Liver (tissue), 9 donors: ENCODE results near the gene MIPEP. TPM values are rescaled to one million over a fixed set of nuclear protein-coding genes. Genes with fewer than 3 reads are reported as not detected.

ENCODE experiments used
- DNase-seq: peaks from one replicate; pipeline ENCODE4 v3.0.0-alpha.2; 2017; ENCODE audit warnings: low spot score
- H3K27ac ChIP-seq, 2 donors: one replicate each; pipeline ENCODE4 v1.7.0; 2013; ENCODE audit warnings: inconsistent platforms in 2 of 2, low read length in 2 of 2, control low read depth in 1 of 2, low read depth in 1 of 2, mild to moderate bottlenecking in 1 of 2
- H3K27me3 ChIP-seq, 4 donors: one replicate each; pipeline versions ENCODE4 v1.6.1 to v1.7.0; 2013; ENCODE audit warnings: low read length in 3 of 4, inconsistent platforms in 1 of 4, mild to moderate bottlenecking in 1 of 4, moderate library complexity in 1 of 4; ENCODE audit not compliant: control insufficient read depth in 4 of 4, insufficient read depth in 4 of 4
- H3K36me3 ChIP-seq, 4 donors: one replicate each; pipeline versions ENCODE4 v1.6.1 to v1.7.0; 2013; ENCODE audit warnings: low read length in 3 of 4, mild to moderate bottlenecking in 3 of 4, low read depth in 1 of 4, moderate library complexity in 1 of 4; ENCODE audit not compliant: control insufficient read depth in 4 of 4, insufficient read depth in 3 of 4
- H3K4me1 ChIP-seq, 4 donors: one replicate each; pipeline versions ENCODE4 v1.6.1 to v1.7.0; 2013; ENCODE audit warnings: low read length in 3 of 4, mild to moderate bottlenecking in 3 of 4, moderate library complexity in 1 of 4; ENCODE audit not compliant: control insufficient read depth in 4 of 4, insufficient read depth in 4 of 4
- H3K4me3 ChIP-seq, 3 donors: one replicate each; pipeline versions ENCODE4 v1.6.1 to v1.7.0; 2013; ENCODE audit warnings: low read length in 3 of 3, control low read depth in 1 of 3, low read depth in 1 of 3, mild to moderate bottlenecking in 1 of 3
- H3K9ac ChIP-seq, 2 donors: one replicate each; pipeline ENCODE4 v1.7.0; 2013; ENCODE audit warnings: low read length in 2 of 2, mild to moderate bottlenecking in 2 of 2, moderate library complexity in 2 of 2, control low read depth in 1 of 2, low read depth in 1 of 2
- H3K9me3 ChIP-seq, 4 donors: one replicate each; pipeline versions ENCODE4 v1.6.1 to v1.7.0; 2013; ENCODE audit warnings: low read length in 3 of 4; ENCODE audit not compliant: control insufficient read depth in 4 of 4
- CTCF ChIP-seq: fragments of 150-350 bp; IDR thresholded peaks from 2 replicates; pipeline ENCODE4 v1.5.1; 2017; ENCODE audit warnings: improper control_type of control experiment, low read depth, low read length; ENCODE audit not compliant: missing input control
- EGR1 ChIP-seq, 2 donors: IDR thresholded peaks; 2 replicates each; pipeline ENCODE4 v1.6.1; 2016 to 2018; ENCODE audit warnings: antibody characterized with exemption in 2 of 2, low read depth in 2 of 2
- FOXA1 ChIP-seq: IDR thresholded peaks from 2 replicates; pipeline ENCODE4 v1.6.1; 2016; ENCODE audit warnings: antibody characterized with exemption
- FOXA2 ChIP-seq: IDR thresholded peaks from 2 replicates; pipeline ENCODE4 v1.6.1; 2016; ENCODE audit warnings: antibody characterized with exemption
- GABPA ChIP-seq, 2 donors: IDR thresholded peaks in 1 of 2; conservative IDR thresholded peaks in 1 of 2; 2 replicates each; pipeline ENCODE4 v1.6.1; 2016; ENCODE audit warnings: antibody characterized with exemption in 2 of 2, mild to moderate bottlenecking in 1 of 2, moderate library complexity in 1 of 2
- HNF4A ChIP-seq, 2 donors: conservative IDR thresholded peaks; 2 replicates each; pipeline ENCODE4 v1.6.1; 2016; ENCODE audit warnings: antibody characterized with exemption in 2 of 2, mild to moderate bottlenecking in 2 of 2
- HNF4G ChIP-seq: IDR thresholded peaks from 2 replicates; pipeline ENCODE4 v1.6.1; 2016; ENCODE audit warnings: antibody characterized with exemption
- JUND ChIP-seq, 2 donors: IDR thresholded peaks; 2 replicates each; pipeline ENCODE4 v1.6.1; 2016; ENCODE audit warnings: antibody characterized with exemption in 2 of 2
- RAD21 ChIP-seq, 2 donors: IDR thresholded peaks; 2 replicates each; pipeline ENCODE4 v1.6.1; 2016; ENCODE audit warnings: antibody characterized with exemption in 2 of 2, mild to moderate bottlenecking in 2 of 2
- RXRA ChIP-seq, 2 donors: IDR thresholded peaks; 2 replicates each; pipeline ENCODE4 v1.6.1; 2017 to 2018; ENCODE audit warnings: antibody characterized with exemption in 2 of 2, mild to moderate bottlenecking in 1 of 2
- TAF1 ChIP-seq: conservative IDR thresholded peaks from 2 replicates; pipeline ENCODE4 v1.6.1; 2016; ENCODE audit warnings: antibody characterized with exemption, mild to moderate bottlenecking
- YY1 ChIP-seq: IDR thresholded peaks from 2 replicates; pipeline ENCODE4 v1.6.1; 2016; ENCODE audit warnings: antibody characterized with exemption, mild to moderate bottlenecking
- ZBTB33 ChIP-seq: IDR thresholded peaks from 2 replicates; pipeline ENCODE4 v1.6.1; 2016; ENCODE audit warnings: antibody characterized with exemption
- WGBS: extraction: QIAGEN DNeasy Blood & Tissue Kit; methylation state at CpG from one replicate; pipeline ENCODE4 v1.1.7; 2013; 5-methylcytosine and 5-hydroxymethylcytosine counted together
- polyA plus RNA-seq, 2 donors: library from polyadenylated mRNA; stranded (reverse) in 1 of 2; unstranded in 1 of 2; fragments of 200-250 nt in 1 of 2; fragments of >200 nt in 1 of 2; fragmentation: Nextera tagmentation in 1 of 2; extraction: Ambion mirVana in 1 of 2; gene quantifications; one replicate each; pipeline versions ENCODE4 v1.2.1 to v1.2.3, GENCODE V29; 2013 to 2015
- total RNA-seq, 2 donors: library from RNA; depleted of rRNA; stranded (reverse); fragments of >200 nt; gene quantifications; one replicate each; pipeline ENCODE4 v1.2.3, GENCODE V29; 2014
- TF ChIP-seq, protein P1 (sequence below): IDR thresholded peaks from 2 replicates; pipeline ENCODE4 v1.6.1; 2016; ENCODE audit warnings: antibody characterized with exemption
- TF ChIP-seq, protein P2 (sequence below): IDR thresholded peaks from 2 replicates; pipeline ENCODE4 v1.6.1; 2016; ENCODE audit warnings: antibody characterized with exemption
- TF ChIP-seq, protein P3 (sequence below): IDR thresholded peaks from 2 replicates; pipeline ENCODE4 v1.6.1; 2016; ENCODE audit warnings: antibody characterized with exemption, mild to moderate bottlenecking
- donor health status: healthy.
- donor health status: healthy.
- donor health status: healthy.
- donor health status: healthy.
- donor health status: healthy.

Gene MIPEP
- total and polyA plus RNA-seq, 4 donors: 7.4 to 11.7 (median 10.2) TPM

DNA sequence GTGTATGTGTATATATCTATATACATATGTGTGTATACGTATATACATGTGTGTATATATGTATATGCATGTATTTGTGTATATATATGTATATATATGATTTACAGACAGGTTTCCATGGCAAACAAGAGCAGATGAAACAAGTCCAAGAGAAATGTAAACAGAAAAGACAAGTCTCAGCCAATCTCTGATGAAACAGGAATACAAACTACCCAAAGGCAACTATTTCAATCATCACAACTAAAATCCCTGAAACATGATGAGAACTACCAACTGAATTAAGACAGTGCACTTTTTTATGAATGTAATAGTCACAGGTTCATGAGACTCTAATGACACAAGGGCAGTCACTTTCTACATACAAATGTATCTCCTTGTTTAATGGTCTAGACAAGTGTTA is 178.8 kb downstream of the MIPEP start:
- H3K9me3 ChIP-seq: no peaks in the 10 kb centered on the region
- WGBS: 91% methylated on average over 1 of the region's 1 CpG
- no peak overlapping the region for H3K27ac ChIP-seq
- H3K9ac ChIP-seq: no peak overlapping the region
- no peak for DNase-seq
- no peaks in the 10 kb centered on the region for H3K36me3 ChIP-seq
- H3K4me1 ChIP-seq: no peaks in the 10 kb centered on the region
- no peak for TF ChIP-seq TAF1
- TF ChIP-seq JUND (IDR thresholded peaks at IDR 0.05): no peak
- TF ChIP-seq, protein P1, sequence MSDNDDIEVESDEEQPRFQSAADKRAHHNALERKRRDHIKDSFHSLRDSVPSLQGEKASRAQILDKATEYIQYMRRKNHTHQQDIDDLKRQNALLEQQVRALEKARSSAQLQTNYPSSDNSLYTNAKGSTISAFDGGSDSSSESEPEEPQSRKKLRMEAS: no peak
- TF ChIP-seq HNF4G: no peak
- TF ChIP-seq RXRA (IDR thresholded peaks at IDR 0.05): no peak
- no peak for TF ChIP-seq YY1
- TF ChIP-seq RAD21 (IDR thresholded peaks at IDR 0.05): no peak
- TF ChIP-seq EGR1 (IDR thresholded peaks at IDR 0.05; ENCODE audit: low read depth in 2 of 2): no peak
- TF ChIP-seq, protein P2, sequence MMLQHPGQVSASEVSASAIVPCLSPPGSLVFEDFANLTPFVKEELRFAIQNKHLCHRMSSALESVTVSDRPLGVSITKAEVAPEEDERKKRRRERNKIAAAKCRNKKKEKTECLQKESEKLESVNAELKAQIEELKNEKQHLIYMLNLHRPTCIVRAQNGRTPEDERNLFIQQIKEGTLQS: no peak
- TF ChIP-seq HNF4A (conservative IDR thresholded peaks at IDR 0.05): no peak
- TF ChIP-seq GABPA (IDR thresholded peaks at IDR 0.05 in 1 of 2, conservative IDR thresholded peaks at IDR 0.05 in 1 of 2): no peak
- no peak for TF ChIP-seq ZBTB33
- TF ChIP-seq, protein P3, sequence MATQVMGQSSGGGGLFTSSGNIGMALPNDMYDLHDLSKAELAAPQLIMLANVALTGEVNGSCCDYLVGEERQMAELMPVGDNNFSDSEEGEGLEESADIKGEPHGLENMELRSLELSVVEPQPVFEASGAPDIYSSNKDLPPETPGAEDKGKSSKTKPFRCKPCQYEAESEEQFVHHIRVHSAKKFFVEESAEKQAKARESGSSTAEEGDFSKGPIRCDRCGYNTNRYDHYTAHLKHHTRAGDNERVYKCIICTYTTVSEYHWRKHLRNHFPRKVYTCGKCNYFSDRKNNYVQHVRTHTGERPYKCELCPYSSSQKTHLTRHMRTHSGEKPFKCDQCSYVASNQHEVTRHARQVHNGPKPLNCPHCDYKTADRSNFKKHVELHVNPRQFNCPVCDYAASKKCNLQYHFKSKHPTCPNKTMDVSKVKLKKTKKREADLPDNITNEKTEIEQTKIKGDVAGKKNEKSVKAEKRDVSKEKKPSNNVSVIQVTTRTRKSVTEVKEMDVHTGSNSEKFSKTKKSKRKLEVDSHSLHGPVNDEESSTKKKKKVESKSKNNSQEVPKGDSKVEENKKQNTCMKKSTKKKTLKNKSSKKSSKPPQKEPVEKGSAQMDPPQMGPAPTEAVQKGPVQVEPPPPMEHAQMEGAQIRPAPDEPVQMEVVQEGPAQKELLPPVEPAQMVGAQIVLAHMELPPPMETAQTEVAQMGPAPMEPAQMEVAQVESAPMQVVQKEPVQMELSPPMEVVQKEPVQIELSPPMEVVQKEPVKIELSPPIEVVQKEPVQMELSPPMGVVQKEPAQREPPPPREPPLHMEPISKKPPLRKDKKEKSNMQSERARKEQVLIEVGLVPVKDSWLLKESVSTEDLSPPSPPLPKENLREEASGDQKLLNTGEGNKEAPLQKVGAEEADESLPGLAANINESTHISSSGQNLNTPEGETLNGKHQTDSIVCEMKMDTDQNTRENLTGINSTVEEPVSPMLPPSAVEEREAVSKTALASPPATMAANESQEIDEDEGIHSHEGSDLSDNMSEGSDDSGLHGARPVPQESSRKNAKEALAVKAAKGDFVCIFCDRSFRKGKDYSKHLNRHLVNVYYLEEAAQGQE: no peak
- TF ChIP-seq FOXA1: no peak
- no peak for TF ChIP-seq FOXA2
- TF ChIP-seq CTCF: no peak
- H3K4me3 ChIP-seq: no peak overlapping the region
- H3K27me3 ChIP-seq: no peaks in the 10 kb centered on the region

- Histone ChIP-seq H3K27ac (no peak overlapping the region), H3K4me1 (no peaks in the 10 kb centered on the region), H3K9me3 (no peaks in the 10 kb centered on the region), H3K9ac (no peak overlapping the region), H3K4me3 (no peak overlapping the region), H3K36me3 (no peaks in the 10 kb centered on the region), H3K27me3 (no peaks in the 10 kb centered on the region)
- no peak for DNase-seq
- TF ChIP-seq RAD21 (IDR thresholded peaks at IDR 0.05) (no peak), GABPA (IDR thresholded peaks at IDR 0.05 in 1 of 2, conservative IDR thresholded peaks at IDR 0.05 in 1 of 2) (no peak)
- WGBS: 76% methylated on average over 1 of the region's 1 CpG
Observed at GRCh38 chr13:23709536-23709935, 179.7 kb downstream of the MIPEP start.
